DMS153 treated with DMSO at 0.1 percent for 48 hours (cell line): ENCODE results near the gene JARID2.
"Not testable (repeated sequence)": the region's sequence is repeated elsewhere in the genome, so short reads cannot be mapped to it uniquely, and the experiment has no call there.

ENCODE experiments used
- DNase-seq: peaks from one replicate; lab custom pipeline; 2025; ENCODE audit not compliant: unreplicated experiment; lab: John Stamatoyannopoulos, UW

Gene JARID2

DNA sequence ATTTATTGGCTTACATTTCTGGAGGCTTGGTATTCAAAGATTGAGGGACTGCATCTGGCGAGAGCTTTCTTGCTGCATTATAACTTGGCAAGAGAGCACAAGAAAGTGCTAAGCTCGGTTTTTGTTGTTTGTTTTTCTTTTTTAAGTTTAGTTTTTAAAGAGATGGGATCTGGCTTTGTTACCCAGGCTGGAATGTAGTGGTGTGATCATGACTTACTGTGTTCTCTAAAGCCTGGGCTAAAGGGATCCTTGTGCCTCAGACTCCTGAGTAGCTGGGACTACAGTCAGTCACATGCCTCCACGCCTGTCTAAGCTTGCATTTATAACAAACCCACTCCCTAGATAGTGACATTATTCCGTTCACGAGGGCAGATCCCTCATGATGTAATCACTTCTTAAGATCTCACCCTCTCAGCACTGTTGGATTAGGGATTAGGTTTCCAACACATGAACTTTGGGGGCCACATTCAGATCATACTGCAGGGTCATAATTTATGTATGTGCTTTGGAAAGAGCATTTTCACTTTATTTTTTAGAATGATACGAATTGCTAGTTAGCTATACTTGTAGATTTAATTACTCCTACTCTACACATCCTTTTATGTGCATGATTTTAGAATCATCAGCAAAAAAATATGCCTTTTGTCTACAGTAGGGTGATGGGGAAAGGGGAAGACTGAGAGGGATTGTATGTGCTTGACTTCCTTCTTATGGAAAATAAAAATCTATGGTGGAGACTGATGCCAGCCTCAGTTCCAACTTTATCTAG is 167.8 kb downstream of the JARID2 start:
- DNase-seq, result no peak

DNA sequence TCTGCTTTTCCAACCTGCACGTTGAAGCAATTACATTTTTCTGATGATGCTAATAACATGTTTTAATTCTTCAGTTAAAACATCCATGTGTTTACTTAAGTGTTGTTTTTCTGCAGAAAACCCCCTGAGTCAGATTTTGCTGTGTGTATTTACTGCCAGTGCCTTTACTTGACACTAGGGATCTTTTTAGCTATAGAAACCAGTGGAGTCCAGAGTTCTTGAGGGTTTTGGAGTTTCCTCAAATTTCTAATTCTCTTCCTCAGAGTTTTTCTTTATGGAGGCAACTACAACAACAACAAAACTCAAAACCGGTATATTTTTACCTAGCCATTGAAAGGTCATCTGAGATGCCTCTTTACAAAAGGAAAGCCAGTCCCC is 168.4 kb downstream of the JARID2 start:
- DNase-seq, result no peak

DNA sequence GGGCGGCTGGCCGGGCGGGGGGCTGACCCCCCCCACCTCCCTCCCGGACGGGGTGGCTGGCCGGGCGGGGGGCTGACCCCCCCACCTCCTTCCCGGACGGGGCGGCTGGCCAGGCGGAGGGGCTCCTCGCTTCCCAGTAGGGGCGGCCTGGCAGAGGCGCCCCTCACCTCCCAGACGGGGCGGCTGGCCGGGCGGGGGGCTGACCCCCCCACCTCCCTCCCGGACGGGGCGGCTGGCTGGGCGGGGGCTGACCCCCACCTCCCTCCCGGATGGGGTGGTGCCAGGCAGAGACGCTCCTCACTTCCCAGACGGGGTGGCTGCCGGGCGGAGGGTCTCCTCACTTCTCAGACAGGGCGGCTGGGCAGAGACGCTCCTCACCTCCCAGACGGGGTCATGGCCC is 169.8 kb downstream of the JARID2 start:
- DNase-seq, result not testable (repeated sequence)

DNA sequence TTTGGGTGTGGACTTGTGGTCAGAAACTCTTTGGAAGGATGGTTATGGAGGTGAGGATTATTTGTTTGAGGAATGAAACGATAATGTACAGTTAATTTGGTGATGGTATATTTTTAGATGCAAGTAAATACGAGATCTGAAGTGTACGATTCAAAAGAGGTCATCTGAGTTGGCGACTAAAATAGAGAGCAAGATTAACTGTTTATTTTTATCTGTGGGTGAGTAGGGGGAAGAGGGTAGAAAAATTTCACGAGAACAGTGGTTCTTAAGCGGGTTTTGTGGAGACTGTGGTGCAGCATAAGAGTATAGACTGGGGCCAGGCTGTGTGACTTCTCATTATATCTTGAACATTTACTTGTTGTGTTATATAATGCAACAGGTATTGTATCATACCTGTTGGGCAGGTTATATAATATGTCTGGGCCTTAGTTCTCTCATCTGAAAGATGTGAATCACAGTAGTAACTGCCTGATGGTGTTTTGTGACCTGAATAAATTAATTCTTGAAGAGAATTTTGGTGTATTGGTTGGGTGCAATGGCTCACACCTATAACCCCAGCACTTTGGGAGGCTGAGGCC is 171.2 kb downstream of the JARID2 start:
- no peak for DNase-seq

DNA sequence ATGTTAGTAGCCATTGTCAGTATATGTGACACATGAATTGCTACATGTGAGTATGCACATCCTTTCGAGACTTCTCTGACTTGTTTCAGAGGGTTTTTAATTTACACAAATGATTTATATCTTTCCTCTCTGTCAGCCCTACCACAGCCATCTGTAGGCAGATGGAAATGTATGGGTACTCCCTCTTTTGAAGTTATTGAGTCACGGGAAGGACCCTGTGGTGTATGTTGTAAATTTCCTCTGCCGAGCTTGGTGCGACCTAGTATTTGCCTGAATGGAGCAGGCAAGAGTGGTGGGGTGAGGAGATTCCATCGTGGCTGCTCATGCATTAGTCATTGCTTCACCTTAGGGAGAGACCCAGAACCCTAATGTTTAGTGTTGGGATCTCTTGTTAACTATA is 171.9 kb downstream of the JARID2 start:
- DNase-seq, result no peak

DNA sequence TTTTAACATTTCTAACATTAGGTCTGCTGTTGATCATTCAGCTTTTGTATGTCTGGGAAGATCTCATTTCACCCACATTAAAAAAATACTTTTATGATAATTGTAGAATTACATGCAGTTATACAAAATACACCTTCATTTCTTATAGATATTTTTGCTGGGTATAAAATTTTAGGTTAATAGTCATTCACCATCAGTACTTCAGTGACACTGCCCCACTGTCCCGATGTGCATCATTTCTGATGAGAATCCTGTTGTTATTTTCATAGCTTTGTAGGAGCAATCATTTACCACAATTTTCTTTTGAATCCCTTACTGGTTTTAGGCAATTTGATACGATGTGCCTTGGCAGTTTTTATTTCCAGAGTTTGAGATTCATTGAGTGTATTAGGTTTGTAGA is 173.6 kb downstream of the JARID2 start:
- no peak for DNase-seq

DNA sequence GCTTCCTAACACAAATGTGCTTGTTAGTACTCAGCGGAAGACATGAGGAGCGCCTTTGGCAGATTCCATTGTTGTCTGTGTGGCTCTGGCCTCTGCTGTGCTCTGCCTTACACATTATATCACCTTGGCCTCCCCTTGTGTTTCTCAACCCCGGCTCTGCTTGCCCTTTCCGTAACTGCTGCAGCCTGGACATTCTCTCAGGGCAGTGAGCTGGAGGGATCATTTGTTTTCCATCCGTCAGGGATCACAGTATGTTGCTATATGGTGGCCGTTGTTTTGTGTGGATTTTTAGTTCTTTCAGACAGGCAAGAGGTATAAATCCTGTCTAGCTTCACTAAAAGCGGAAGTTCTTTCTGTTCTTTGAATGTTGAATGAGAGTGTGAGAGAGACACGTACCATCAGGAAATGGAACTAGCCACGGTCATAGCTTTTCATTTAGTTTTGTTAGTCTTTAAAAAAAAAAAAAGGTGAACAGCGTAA is 175.1 kb downstream of the JARID2 start:
- no peak for DNase-seq

DNA sequence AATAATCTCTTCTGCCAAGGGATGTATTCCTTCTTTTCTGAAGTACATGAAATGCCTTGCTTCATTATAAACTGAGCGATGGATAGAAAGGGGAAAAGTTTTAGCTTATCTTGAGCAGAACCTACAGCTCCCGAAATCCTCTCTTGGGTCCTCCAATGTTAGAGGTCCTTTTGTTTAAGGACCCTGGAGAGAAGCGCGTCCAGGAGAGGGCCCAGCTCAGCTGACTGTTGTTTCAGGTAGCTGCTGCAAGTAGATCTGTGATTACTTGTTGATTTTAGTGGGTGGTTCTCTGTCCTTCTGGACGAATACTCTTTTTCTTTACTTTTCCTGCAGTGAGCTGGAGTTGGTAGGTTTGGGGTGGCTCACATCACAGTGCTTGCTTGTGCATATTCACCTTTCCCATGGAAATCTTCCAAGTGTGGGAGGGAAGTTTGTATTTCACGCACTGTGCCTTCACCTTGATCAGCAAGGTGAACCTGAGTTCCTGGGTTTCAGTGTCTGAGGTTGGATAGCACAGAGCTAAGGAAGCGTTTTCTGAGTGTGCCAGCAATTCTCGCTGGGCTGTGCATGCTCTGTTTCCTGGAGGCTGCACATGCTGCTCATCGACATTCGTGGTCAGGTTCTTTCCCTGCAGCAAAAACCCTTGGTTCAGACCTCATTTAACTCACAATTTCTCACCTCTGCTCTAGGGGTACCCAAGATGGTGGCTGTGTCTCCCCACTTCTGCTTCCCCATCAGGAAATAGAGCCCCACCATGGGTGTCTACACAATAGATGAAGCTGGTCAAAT is 176.3 kb downstream of the JARID2 start:
- DNase-seq, result no peak

DNA sequence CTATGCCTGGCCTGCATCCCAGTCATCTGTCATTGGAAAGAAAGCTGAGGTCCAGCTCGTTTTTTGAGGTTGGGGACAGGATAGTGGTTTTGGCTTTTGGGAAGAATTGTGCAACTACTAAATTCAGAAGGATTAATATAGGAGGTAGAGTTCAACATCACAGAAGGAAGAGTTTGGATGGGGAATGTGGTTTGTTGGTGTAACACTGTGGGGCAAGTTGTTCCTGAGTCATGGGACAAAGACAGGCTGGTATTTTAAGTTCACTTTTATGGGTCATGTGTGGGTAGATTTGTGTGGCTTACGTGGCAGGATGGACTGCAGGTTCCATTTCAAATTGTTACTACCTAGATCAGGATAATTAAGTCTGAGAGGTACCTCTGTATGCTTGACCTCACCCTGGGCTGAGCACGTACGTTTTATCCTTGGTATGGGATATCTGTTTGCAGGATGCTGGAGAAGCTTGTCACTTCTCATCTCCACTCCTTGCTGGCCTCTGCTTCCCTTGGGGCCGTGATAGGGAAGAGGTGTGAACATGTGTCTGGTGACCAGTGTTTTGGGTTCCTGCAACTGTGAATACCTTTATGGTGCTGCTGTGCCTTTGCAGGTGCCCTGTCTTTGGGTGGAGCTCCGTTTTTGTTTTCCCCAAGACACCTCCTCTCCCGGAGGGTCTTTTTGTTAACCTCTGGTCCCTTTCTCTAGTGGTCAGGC is 177.6 kb downstream of the JARID2 start:
- no peak for DNase-seq

DNA sequence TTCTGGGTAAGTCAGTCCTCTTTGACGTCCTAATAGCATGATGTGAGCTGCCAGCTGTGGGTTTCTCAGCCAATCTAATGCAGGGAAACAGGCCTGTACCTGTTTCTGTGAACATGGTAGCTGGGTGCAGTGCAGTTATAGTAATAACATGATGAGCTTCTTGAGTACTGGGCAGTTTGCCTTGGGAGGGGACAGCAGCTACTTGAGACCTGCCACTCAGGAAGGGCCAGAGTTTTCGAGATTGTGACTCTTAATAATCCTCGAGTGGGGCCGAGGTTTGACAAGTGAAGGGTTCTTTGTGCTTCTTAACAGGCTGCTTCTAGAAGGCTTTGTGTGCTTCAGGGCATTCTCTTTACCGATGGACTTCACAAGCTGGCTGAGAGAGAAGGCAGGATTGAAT is 180.1 kb downstream of the JARID2 start:
- no peak for DNase-seq

DNA sequence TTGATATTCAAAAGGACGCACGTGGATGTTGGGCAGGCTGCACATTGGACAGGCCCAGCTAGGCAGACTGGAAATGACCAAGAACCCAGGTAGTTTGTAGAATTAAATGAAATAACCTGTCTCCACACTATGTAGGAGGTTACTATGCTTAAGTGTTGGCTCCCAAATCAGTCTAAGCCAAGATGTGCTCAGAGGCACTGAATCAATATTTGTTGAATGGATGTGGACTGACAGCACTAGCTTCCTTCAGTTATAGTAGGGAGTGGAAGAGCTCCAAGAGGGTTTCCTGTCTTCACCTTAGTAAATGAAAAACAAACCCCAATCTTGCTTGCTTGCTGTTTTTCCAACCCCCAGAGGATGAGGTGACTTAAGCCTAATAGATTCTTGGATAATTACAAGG is 180.5 kb downstream of the JARID2 start:
- DNase-seq, result no peak

DNA sequence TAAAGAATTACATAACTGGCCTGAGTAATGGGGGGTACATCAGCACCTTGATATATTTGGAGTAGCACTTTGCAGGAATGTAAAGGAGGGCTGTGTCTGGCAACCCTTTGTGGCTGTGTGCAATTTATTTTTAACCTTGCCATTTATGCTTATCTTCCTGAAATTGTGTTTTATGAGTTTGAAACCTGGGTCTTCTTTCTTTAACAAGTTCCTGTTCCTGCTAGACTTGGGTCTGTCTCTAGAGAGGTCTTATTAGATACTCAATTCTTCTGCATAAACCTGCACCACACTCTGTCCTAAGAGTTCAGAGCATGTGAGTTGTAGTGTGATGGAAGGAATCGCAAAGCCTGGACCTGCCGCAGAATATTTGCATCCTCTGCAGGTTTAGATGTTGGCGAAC is 181.0 kb downstream of the JARID2 start:
- no peak for DNase-seq

DNA sequence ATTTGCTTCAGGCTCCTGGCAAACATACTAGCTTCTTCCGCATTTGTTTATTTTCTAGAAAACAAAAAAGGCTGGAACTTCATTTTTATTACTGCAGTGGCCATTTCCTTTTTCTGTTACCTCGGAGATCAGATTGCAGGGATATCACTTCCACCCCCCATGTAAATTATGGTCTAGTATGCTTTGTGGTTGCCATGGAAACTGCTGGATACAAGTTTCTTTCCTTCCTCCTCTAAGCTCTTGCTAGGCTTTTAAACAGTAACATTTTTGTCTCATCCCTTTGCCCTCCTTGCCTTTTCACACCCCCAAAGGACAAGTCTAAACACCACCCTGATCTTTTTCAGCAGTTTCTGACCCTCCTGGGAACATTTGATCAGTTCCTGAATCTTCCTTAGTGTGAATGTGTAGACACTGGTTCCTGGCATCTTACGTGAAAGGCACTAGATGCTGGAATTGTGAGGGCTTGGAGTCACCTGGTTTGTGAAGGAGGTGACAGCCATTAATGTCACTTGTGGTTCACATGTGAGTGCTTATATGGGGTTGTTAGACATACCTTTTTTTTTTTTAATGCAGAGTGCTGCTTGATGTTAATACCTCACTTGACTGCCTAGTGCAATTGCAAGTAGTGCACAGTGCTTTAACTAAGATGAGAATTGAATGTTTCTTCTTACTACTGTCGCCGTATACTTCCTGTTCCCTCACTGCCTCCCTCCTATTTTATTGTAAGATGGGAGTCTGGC is 181.6 kb downstream of the JARID2 start:
- DNase-seq, result no peak

DNA sequence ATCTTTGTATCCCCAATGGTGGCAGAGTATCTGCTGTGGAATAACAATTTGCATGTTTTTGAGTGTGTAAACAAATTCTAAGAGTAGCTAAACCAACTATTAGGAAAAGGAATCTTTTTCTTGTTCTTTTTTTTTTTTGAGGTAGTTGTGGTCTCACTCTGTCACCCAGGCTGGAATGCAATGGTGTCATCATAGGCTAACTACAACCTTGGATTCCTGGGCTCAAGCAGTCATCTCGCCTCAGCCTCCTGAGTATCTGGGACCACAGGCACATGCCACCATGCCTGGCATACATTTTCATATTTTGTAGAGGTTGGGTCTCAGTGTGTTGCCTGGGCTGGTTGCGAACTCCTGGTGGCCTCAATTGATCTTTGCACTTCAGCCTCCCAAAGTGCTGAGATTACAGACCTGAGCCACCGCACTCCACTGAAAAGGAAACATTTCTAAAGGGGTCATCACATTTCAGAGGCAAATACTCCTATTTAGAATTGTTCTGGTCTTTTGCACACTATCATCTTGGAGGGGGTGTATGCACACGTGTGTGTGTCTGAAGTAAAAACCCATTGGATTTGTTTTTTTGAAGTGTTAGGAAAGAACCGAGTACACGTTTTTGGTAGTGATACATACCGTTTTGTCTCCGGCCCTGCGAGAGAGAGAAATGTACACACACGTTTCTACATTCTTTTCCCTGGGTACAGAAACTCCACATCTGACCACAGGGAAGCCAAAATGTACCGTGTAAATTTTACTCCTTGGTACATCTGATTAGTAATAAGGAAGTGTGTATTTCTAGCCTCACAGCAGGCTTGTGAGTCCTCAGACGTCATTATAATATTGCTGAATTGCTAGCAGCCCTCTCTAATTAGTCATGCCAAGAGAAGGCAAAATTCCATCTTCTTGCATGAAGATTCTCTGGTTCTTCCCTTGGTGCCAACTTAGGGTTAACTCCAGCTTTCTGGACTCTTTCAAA is 183.6 kb downstream of the JARID2 start:
- no peak for DNase-seq

DNA sequence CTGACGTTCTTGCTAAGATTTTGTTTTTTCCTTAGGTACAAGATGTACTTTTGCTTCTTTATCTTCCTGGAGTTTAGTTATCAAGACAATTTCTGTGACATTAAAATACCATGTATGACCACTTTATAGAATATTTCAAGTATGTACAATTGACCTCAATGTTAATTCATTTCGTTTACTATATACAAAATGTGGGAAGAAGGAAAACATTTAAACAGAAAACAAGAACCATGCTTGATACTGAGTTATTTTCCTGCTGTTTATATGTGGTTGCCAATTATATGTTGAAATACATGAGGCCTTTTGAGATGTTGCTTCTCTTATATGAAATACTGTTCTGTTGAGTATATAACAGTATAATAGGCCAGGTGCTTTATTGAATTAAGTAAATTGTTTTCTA is 184.3 kb downstream of the JARID2 start:
- DNase-seq, result no peak

DNA sequence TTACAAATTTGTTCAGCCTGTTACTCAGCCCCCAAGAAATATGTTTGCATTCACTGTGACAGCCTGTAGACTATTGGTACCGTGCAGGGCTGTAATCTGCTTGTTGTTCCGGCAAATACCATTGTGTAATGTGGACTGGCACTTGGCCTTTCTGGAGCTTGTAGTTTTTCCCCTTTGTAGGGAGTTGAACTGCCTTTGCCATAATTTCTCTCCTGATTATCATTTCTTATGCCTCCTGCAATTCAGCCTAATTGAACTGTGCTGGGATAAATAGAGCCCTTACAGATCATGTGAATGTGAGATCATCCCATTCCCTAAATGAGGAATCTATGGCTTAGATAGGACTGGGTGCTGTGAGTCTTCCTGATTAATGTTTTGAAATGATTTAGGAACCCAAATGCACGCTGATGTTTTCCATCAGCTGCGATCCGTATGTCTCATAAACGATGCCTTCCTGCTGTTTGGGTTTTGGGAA is 185.1 kb downstream of the JARID2 start:
- DNase-seq, result no peak

DNA sequence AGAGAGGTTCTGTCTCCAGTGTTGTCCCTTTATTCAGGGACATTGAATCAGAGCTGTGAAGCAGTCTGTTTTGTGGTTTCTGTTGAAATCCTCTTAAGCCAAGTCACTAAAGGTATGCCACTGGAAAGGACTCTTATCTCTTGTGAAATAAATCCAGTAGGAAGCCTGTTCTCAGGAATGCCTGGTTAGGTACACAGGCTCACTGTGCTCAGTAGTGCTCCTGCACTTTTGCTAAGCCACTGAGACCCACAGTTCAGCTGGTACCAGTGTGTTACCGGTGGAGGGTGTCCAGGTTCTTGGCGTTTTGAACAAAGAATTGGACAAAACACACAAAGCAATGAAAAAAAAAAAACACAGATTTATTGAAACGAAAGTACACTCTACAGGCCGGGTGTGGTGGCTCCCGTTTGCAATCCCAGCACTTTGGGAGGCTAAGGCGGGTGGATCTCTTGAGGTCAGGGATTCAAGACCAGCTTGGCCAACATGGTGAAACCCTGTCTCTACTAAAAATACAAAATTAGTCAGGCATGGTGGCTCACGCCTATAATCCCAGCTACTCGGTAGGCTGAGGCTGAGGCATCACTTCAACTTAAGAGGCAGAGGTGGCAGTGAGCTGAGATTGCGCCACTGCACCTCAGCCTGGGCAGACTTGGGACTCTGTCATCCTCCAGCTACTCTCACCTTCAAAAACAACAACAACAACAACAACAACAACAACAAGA is 186.1 kb downstream of the JARID2 start:
- DNase-seq, result no peak

DNA sequence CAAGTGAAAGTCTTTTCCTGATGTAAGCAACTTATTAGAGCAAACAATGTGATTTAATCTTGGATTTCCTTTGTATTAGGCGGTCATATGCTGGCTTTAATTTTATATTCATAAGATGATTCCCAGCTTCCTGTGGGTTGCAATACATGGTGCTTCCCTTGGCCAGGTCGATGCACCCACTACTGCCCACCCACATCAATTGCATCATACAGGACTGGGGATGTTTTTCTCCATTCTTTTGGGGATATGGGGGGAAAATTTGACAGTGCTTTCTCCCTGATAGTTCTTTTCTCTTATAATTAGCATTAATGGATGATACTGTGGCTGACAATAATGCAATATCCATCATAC is 187.6 kb downstream of the JARID2 start:
- no peak for DNase-seq

DNA sequence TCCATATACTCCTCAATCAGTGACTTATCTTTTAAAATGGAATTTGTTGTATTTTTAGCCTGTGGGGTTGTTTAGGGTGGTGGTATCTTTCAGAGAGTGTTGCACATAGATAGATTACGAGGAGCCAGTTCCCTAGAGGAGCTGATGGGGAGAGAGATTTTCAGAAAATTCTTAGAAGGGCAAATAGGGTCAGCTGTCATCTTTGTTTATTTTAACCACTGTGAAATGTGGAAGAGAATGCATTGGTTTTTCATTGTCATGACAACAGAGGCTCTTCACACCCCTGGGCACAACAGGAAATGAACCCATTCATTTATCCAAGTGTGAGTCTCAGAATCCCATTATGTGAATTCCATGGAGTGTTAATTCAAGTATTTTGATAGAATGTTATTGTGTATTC is 188.4 kb downstream of the JARID2 start:
- no peak for DNase-seq
